ENCODE measurements around the gene NUDT4B. TPM values are rescaled to one million over a fixed set of nuclear protein-coding genes. Genes with fewer than 3 reads are reported as not detected.

Gene NUDT4B
- total RNA-seq, 1 donor from 2014 or later, result 25.3 TPM

Other genes starting within 250 kb of the NUDT4B start
- gene NBPF14, start 152.8 kb upstream of the NUDT4B start, total RNA-seq (ENCODE audit: insufficient read depth, low replicate concordance), result 31.5 TPM
- gene PDE4DIP, start 95.7 kb downstream of the NUDT4B start, total RNA-seq (ENCODE audit: insufficient read depth, low replicate concordance), result 147 TPM